GM12878 (cell line): ENCODE measurements around the gene SLC39A7. TPM values are rescaled to one million over a fixed set of nuclear protein-coding genes. Genes with fewer than 3 reads are reported as not detected.

Experiments
- ATAC-seq: fragments of 200-7000 bp; cut with Tn5 transposase; 3 replicates; pipeline ENCODE4 v1.9.1; 2020; ENCODE audit warnings: mild to moderate bottlenecking, moderate library complexity
- BruUV-seq: library from RNA; stranded (reverse); fragments of 400-500 nt; replicated peaks from 2 replicates; lab custom pipeline; 2021; lab: Mats Ljungman, UMichigan
- CTCF ChIA-PET: fragments of 300-600 bp; sonication (Branson Sonifier 250); formaldehyde crosslinking; extraction: SDS; loops from one replicate; lab custom pipeline; 2021; ENCODE audit warnings: inconsistent platforms; lab: Yijun Ruan, JAX
- POLR2A ChIA-PET: fragments of 350-600 bp; formaldehyde crosslinking; extraction: SDS; loops from one replicate; lab custom pipeline; 2021; ENCODE audit warnings: inconsistent platforms; lab: Charles Lee
- RAD21 ChIA-PET: fragments of 300-600 bp; sonication (Branson Sonifier 250); formaldehyde crosslinking; loops from one replicate; lab custom pipeline; 2023; ENCODE audit warnings: antibody characterized with exemption; ENCODE audit not compliant: unreplicated experiment; lab: Charles Lee
- SMC1A ChIA-PET: fragments of 300-600 bp; sonication (Branson Sonifier 250); formaldehyde crosslinking; loops from one replicate; lab custom pipeline; 2023; ENCODE audit not compliant: unreplicated experiment, uncharacterized antibody; lab: Charles Lee
- DNase-seq: peaks from one replicate; pipeline ENCODE4 v3.0.0-alpha.2; 2011; ENCODE audit warnings: low read depth, low spot score
- FAIRE-seq: peaks from 3 replicates; lab custom pipeline; 2011; peaks lifted over from hg19 to GRCh38; lab: Jason Lieb, UNC
- H2AFZ ChIP-seq: 2 replicates; pipeline ENCODE4 v1.6.0; 2011; ENCODE audit warnings: low read depth, low read length, control low read depth; ENCODE audit not compliant: control insufficient read depth
- H3K27ac ChIP-seq: 2 replicates; pipeline ENCODE4 v1.5.1; 2011; ENCODE audit warnings: control low read depth; ENCODE audit not compliant: control insufficient read depth, insufficient read depth
- H3K27me3 ChIP-seq, 2 experiments: replicated peaks in 1 of 2; 2 replicates each; pipeline versions ENCODE4 v1.6.0 to v1.6.1; 2011; ENCODE audit warnings: low read length in 1 of 2; ENCODE audit not compliant: control insufficient read depth in 2 of 2, insufficient read depth in 2 of 2
- H3K36me3 ChIP-seq, 2 experiments: 2 replicates each; pipeline ENCODE4 v1.5.1; 2011; ENCODE audit warnings: low read length in 1 of 2; ENCODE audit not compliant: control insufficient read depth in 2 of 2, insufficient read depth in 2 of 2
- H3K4me1 ChIP-seq: 2 replicates; pipeline ENCODE4 v1.6.1; 2011; ENCODE audit warnings: mild to moderate bottlenecking, low read length, moderate library complexity, mixed read lengths; ENCODE audit not compliant: control insufficient read depth, insufficient read depth
- H3K4me2 ChIP-seq: 2 replicates; pipeline ENCODE4 v1.6.0; 2011; ENCODE audit warnings: control low read depth; ENCODE audit not compliant: control insufficient read depth, insufficient read depth
- H3K4me3 ChIP-seq: fragments of 200-600 bp; sonication (generic); 2 replicates; pipeline ENCODE4 v1.5.1; 2016
- H3K79me2 ChIP-seq: 2 replicates; pipeline ENCODE4 v1.6.0; 2011; ENCODE audit warnings: low read length; ENCODE audit not compliant: control insufficient read depth, insufficient read depth
- H3K9ac ChIP-seq: 2 replicates; pipeline ENCODE4 v1.8.0; 2011; ENCODE audit warnings: low read length, control low read depth, mixed read lengths; ENCODE audit not compliant: control insufficient read depth, insufficient read depth
- H3K9me3 ChIP-seq: replicated peaks from 3 replicates; pipeline ENCODE4 v1.5.1; 2011; ENCODE audit warnings: mild to moderate bottlenecking, low read length; ENCODE audit not compliant: control insufficient read depth, insufficient read depth
- H4K20me1 ChIP-seq: 2 replicates; pipeline ENCODE4 v1.6.0; 2011; ENCODE audit not compliant: control insufficient read depth, insufficient read depth
- ATF7 ChIP-seq: fragments of 450-650 bp; IDR thresholded peaks from 2 replicates; pipeline ENCODE4 v1.6.1; 2016; ENCODE audit warnings: low read depth, mild to moderate bottlenecking
- BACH1 ChIP-seq: fragments of 450-650 bp; IDR thresholded peaks from 2 replicates; pipeline ENCODE4 v1.6.1; 2017; ENCODE audit warnings: mild to moderate bottlenecking, borderline replicate concordance
- BHLHE40 ChIP-seq, 2 experiments: fragments of 450-650 bp in 1 of 2; IDR thresholded peaks; 2 replicates each; pipeline ENCODE4 v1.6.1; 2011 to 2017; ENCODE audit warnings: low read depth in 2 of 2, borderline replicate concordance in 1 of 2, improper control_type of control experiment in 1 of 2, low read length in 1 of 2, mild to moderate bottlenecking in 1 of 2
- BRCA1 ChIP-seq: IDR thresholded peaks from 2 replicates; pipeline ENCODE4 v1.6.1; 2011; ENCODE audit warnings: low read depth, low read length, improper control_type of control experiment
- CHD1 ChIP-seq: IDR thresholded peaks from 2 replicates; pipeline ENCODE4 v1.6.1; 2012; ENCODE audit warnings: low read depth, low read length, improper control_type of control experiment
- CHD4 ChIP-seq: fragments of 200-600 bp; sonication (generic); IDR thresholded peaks from 2 replicates; pipeline ENCODE4 v1.6.1; 2016; ENCODE audit warnings: mild to moderate bottlenecking
- GATAD2B ChIP-seq: fragments of 450-650 bp; conservative IDR thresholded peaks from 2 replicates; pipeline ENCODE4 v1.6.1; 2017; ENCODE audit warnings: low read depth, mild to moderate bottlenecking, moderate library complexity
- HDAC6 ChIP-seq: fragments of 200-600 bp; sonication (generic); IDR thresholded peaks from one replicate; pipeline ENCODE4 v1.8.0; 2017; ENCODE audit warnings: antibody characterized with exemption; ENCODE audit not compliant: unreplicated experiment
- NFYB ChIP-seq: IDR thresholded peaks from 2 replicates; pipeline ENCODE4 v1.6.1; 2011; ENCODE audit warnings: low read depth, mild to moderate bottlenecking, low read length, improper control_type of control experiment, moderate library complexity; ENCODE audit not compliant: insufficient read depth
- NKRF ChIP-seq: fragments of 450-650 bp; conservative IDR thresholded peaks from 2 replicates; pipeline ENCODE4 v1.6.1; 2017; ENCODE audit warnings: mild to moderate bottlenecking, moderate library complexity
- POLR2A ChIP-seq: IDR thresholded peaks from 2 replicates; pipeline ENCODE4 v1.6.1; 2011; ENCODE audit warnings: low read depth, mild to moderate bottlenecking, low read length
- POLR2AphosphoS2 ChIP-seq: IDR thresholded peaks from 2 replicates; pipeline ENCODE4 v1.6.1; 2011; ENCODE audit warnings: low read depth, mild to moderate bottlenecking, low read length, improper control_type of control experiment, moderate library complexity
- POLR2AphosphoS5 ChIP-seq: IDR thresholded peaks from 2 replicates; pipeline ENCODE4 v1.6.1; 2011; ENCODE audit warnings: mild to moderate bottlenecking, low read length, inconsistent platforms
- RB1 ChIP-seq: fragments of 450-650 bp; formaldehyde crosslinking; IDR thresholded peaks from 2 replicates; pipeline ENCODE4 v1.6.1; 2017; ENCODE audit warnings: mild to moderate bottlenecking, borderline replicate concordance
- RCOR1 ChIP-seq: conservative IDR thresholded peaks from 2 replicates; pipeline ENCODE4 v1.6.1; 2012; ENCODE audit warnings: low read depth, low read length, improper control_type of control experiment
- SMAD1 ChIP-seq: fragments of 450-650 bp; IDR thresholded peaks from 2 replicates; pipeline ENCODE4 v1.6.1; 2018; ENCODE audit warnings: mild to moderate bottlenecking, low read depth; ENCODE audit not compliant: partially characterized antibody
- SP1 ChIP-seq: IDR thresholded peaks from one replicate; pipeline ENCODE4 v1.6.1; 2011; ENCODE audit warnings: low read depth, low read length
- TCF3 ChIP-seq: IDR thresholded peaks from 2 replicates; pipeline ENCODE4 v1.6.1; 2012; ENCODE audit warnings: low read depth, mild to moderate bottlenecking, low read length, borderline replicate concordance; ENCODE audit not compliant: insufficient read depth
- WGBS: methylation state at CpG from one replicate; pipeline ENCODE4 v1.1.6; 2016; ENCODE audit warnings: low lambda C conversion rate; ENCODE audit not compliant: insufficient replicate concordance, insufficient coverage; ENCODE audit errors: missing lambda C conversion rate; 5-methylcytosine and 5-hydroxymethylcytosine counted together
- in situ Hi-C: fragments of 300-500 bp; cut with MboI; formaldehyde crosslinking; loops from 9 replicates; pipeline ENCODE4 v1.14.3; 2018; ENCODE audit warnings: mixed read lengths
- intact Hi-C: fragments of 100-400 bp; cut with micrococcal nuclease; formaldehyde crosslinking; loops from one replicate; pipeline ENCODE4 v1.14.2; 2022; ENCODE audit not compliant: unreplicated experiment
- polyA plus RNA-seq, 11 experiments: library from polyadenylated mRNA; depleted of rRNA in 4 of 11; unstranded in 6 of 11; stranded (reverse) in 5 of 11; fragments of >200 nt; fragmentation: Nextera tagmentation in 4 of 11; fragmentation: Illumina TruSeq in 1 of 11; extraction: Ambion mirVana in 4 of 11; extraction: Trizol in 1 of 11; gene quantifications; 1 replicate in 1 of 11; 2 replicates in 10 of 11; pipeline versions ENCODE4 v1.2.1 to v1.2.3, GENCODE V29; 2011 to 2016; ENCODE audit warnings: inconsistent platforms in 2 of 11, missing spikeins in 2 of 11, low read depth in 1 of 11
- total RNA-seq, 4 experiments: library from RNA; depleted of rRNA in 3 of 4; stranded (reverse); fragments of >200 nt in 3 of 4; fragmentation: Illumina TruSeq in 1 of 4; extraction: Trizol in 1 of 4; gene quantifications; 2 replicates each; pipeline versions ENCODE4 v1.2.1 to v1.2.3, GENCODE V29; 2013 to 2021
- TF ChIP-seq, protein P1 (sequence below): IDR thresholded peaks from 2 replicates; pipeline ENCODE4 v1.6.1; 2011; ENCODE audit warnings: low read depth, low read length, improper control_type of control experiment, borderline replicate concordance

SLC39A7 gene
- total and polyA plus RNA-seq, 10 of the 15 experiments (the other 5 are each of a cell fraction or from before 2014, with no cell fraction given), result 7.3 to 63.1 (median 40.6) TPM

DNA sequence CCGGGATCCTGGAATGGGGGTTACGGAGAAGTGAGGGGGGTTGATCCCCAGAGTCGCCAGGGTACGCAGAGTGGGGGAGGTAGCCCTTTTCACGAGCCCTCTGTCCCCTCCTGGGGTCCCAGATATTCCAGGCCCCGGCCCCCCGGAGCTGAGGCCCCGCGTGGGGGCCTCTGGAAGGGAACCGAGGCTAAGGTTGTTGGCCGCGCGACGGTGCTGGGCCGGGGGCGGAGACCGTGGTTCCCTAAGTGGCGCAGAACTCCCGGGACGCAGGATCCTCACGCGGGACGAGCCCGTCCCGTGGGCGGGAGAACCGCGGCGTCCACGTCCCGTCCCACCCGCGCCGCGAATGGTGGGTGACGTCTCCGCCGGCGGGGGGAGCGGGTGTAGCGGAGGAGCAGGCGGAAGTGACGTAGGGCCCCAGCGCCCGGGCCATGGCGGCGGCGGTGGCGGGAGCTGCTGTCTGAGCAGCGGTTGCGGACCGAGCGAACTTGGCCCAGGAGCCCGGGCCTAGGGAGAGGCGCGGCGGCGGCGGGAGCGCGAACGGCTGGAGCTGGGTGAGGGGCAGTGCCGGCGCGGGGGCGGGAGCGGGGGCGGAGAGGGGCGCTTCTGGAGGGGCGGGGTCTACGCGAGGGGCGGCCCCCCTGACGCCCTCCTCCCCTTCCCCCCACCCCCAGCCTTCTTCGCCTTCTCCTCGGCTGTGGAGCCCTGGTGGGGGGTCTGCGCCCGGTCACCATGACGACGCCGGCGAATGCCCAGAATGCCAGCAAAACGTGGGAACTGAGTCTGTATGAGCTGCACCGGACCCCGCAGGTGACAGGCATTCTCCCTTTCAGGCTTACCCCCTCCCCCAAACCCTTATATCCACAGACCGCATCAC is 7.7 kb downstream of the SLC39A7 start, which contains the start of gene RING1:
RING1 (plus strand) TSS at position 410 of the 877 bp plus-strand sequence; CDS start at position 733, 323 bp downstream.
- no peak for FAIRE-seq
- 3% methylated on average over 44 of the region's 86 CpGs for WGBS
- TF ChIP-seq POLR2AphosphoS5 (peak; percentile 89), POLR2AphosphoS2 (peak; percentile 74; the same call in 1 of the 2 replicates), GATAD2B (peak; percentile 100), BRCA1 (peak; percentile 29; the same call in 1 of the 2 replicates), POLR2A (peak; percentile 98), TCF3 (peak; percentile 64; the same call in 1 of the 2 replicates), CHD4 (peak; percentile 95; the same call in 1 of the 2 replicates), RB1 (peak; percentile 79; the same call in 1 of the 2 replicates), HDAC6 (no peak), CHD1 (0 out of 2 replicates have a peak, but pooled peaks have one; percentile 73), NFYB (no peak), SP1 (peak; percentile 27), BACH1 (peak; percentile 99), SMAD1 (peak; percentile 31), ATF7 (peak; percentile 71), NKRF (peak; percentile 72), RCOR1 (no peak), BHLHE40 (IDR thresholded peaks at IDR 0.05; ENCODE audit: borderline replicate concordance in 1 of 2, low read depth in 2 of 2, low read length in 1 of 2) (peak; percentile 23 to 73; a peak in 2 of 4 replicates)
- TF ChIP-seq, protein P1, sequence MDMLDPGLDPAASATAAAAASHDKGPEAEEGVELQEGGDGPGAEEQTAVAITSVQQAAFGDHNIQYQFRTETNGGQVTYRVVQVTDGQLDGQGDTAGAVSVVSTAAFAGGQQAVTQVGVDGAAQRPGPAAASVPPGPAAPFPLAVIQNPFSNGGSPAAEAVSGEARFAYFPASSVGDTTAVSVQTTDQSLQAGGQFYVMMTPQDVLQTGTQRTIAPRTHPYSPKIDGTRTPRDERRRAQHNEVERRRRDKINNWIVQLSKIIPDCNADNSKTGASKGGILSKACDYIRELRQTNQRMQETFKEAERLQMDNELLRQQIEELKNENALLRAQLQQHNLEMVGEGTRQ, result no peak

More for the DNA sequence above, 7.7 kb downstream of the SLC39A7 start, which contains the start of gene RING1:
- in situ Hi-C loops, result no loop called here
- Histone ChIP-seq H4K20me1 (no peaks in the 10 kb centered on the region; the same call in 1 of the 2 replicates), H3K4me2 (peak within 1 kb of the TSS; percentile 98), H3K27ac (peak within 1 kb of the TSS; percentile 96), H3K4me3 (peak within 1 kb of the TSS; percentile 94), H2AFZ (peak within 1 kb of the TSS; percentile 90), H3K4me1 (peaks cover 25% of the 10 kb centered on the region), H3K27me3 (peaks cover 2 to 3% of the 10 kb centered on the region in 2 experiments; a peak in 2 of 4 replicates), H3K79me2 (peaks cover 3% of the 10 kb centered on the region), H3K36me3 (peaks cover 2 to 8% of the 10 kb centered on the region in 2 experiments), H3K9me3 (no peaks in the 10 kb centered on the region), H3K9ac (peak within 1 kb of the TSS; percentile 98)
- ATAC-seq, result peak; percentile 63
- CTCF ChIA-PET, result interaction anchor here (0.6 to 2.9 kb wide), 9 partner anchors 9 to 126 kb away, joined by 4 to 23 read pairs (median 5); partner anchors contain the start of genes RPS18, VPS52 and ZBTB22
- TSS peak; percentile 99 for BruUV-seq
- SMC1A ChIA-PET, result interaction anchor here (0.8 to 2.2 kb wide), 9 partner anchors 8 to 83 kb away, joined by 3 to 7 read pairs (median 5); partner anchors contain the start of genes RPS18, RXRB, SLC39A7 and VPS52
- intact Hi-C loops, result loop anchor here (10.0 kb wide), 1 partner anchor 366 kb away; no protein-coding TSS in a partner anchor
- RAD21 ChIA-PET, result interaction anchor here (0.7 to 2.0 kb wide), 8 partner anchors 9 to 758 kb away, joined by 3 to 15 read pairs (median 3); partner anchors contain the start of genes RPS18 and VPS52
- POLR2A ChIA-PET, result interaction anchor here (0.6 to 2.3 kb wide), 18 partner anchors 9 to 368 kb away, joined by 3 to 12 read pairs (median 4); partner anchors contain the start of genes HLA-DPB1, RGL2, RPS18 and VPS52
- DNase-seq, result no peak
